ENCODE data around the gene TAPBPL. TPM values are rescaled to one million over a fixed set of nuclear protein-coding genes. Genes with fewer than 3 reads are reported as not detected.

TAPBPL gene, protein sequence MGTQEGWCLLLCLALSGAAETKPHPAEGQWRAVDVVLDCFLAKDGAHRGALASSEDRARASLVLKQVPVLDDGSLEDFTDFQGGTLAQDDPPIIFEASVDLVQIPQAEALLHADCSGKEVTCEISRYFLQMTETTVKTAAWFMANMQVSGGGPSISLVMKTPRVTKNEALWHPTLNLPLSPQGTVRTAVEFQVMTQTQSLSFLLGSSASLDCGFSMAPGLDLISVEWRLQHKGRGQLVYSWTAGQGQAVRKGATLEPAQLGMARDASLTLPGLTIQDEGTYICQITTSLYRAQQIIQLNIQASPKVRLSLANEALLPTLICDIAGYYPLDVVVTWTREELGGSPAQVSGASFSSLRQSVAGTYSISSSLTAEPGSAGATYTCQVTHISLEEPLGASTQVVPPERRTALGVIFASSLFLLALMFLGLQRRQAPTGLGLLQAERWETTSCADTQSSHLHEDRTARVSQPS
- 15.7 TPM for total RNA-seq

GRCh38 chr12:6451348-6452244 is at the start of gene TAPBPL:
Gene TAPBPL, plus strand, starts transcription at chr12:6452042. Its CDS starts 207 bp downstream, at chr12:6452249.

GRCh38 chr12:6444704-6445688 is 6.8 kb upstream of the TAPBPL start, which contains the start of gene CD27:
Gene CD27, plus strand, starts transcription at chr12:6444955. Its CDS starts 141 bp downstream, at chr12:6445096.

DNA sequence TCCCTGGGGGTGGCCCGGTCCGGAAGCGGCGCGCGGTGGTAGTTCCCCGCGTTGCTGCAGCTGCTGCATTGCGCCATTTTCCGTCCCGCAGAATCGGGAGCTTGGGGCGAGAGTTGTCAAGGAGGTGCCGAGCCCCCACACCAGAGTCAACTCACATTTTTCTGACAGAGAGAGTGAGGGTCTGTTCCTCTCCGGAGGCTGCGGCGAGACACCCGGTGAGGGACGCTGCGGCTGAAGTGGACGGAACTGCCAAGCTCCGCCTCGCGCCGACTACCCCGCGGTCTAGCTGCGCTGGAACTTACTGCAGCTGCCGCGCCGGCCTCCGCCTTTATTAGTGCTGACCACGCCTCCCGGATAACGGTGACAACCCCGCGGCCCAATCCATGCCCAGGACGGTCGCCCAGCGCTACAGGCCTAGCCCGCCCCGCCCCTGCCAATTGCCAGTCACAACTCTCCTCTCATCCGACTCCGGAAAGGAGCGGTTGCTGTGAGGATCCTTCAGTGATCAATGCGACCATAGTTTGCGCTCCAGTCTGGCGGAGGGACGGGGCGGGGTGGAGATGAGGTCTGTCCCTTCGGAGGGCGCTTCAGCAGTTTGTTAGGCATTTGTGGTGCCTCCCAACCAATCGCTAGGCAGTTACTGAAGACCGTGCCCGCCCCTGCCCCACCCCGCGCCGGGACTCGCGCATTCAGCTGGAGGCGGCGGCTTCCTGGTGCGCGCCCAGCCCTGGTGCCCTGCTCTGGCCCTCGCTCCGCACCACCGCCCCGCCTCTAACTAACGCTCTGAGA is 18.7 kb downstream of the TAPBPL start, which contains the start of gene VAMP1:
TSS of gene VAMP1 (minus strand) at position 303 of the 789 bp plus-strand sequence. CDS start at position 157, 146 bp downstream.

DNA sequence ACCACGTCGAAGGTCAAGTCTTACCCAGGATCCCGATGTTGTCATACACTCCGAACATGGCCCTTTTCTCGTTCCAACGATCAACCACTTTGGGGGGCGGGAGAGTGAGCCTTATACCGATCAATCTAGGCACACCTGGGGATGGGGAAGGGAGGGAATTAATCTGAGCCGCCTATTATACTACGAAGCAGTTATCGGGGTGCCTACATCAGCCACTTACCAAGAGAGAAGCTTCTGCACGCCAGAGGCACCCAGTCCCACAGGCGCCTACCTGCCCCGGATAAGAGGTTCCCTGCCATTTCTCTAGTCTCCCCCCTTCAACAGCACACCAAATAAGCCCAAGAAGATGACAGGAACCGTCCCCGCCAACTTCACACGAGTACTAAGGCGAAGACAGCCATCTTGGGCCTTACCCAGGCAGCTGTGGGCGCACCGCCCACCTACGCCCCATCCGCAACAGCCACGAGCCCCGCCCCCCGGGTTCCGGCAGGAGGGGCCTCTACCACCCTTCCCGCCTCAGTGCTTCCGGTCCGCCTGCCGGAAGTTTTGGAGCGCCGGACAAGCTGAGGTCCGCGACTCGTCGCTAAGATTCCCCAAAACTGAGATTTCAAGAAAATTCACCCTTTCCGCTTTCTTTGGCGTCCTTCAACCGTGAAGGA is 41.1 kb downstream of the TAPBPL start, which contains the start of gene MRPL51:
TSS of gene MRPL51 (minus strand) at position 425 of the 659 bp plus-strand sequence. CDS start at position 299, 126 bp downstream.

DNA sequence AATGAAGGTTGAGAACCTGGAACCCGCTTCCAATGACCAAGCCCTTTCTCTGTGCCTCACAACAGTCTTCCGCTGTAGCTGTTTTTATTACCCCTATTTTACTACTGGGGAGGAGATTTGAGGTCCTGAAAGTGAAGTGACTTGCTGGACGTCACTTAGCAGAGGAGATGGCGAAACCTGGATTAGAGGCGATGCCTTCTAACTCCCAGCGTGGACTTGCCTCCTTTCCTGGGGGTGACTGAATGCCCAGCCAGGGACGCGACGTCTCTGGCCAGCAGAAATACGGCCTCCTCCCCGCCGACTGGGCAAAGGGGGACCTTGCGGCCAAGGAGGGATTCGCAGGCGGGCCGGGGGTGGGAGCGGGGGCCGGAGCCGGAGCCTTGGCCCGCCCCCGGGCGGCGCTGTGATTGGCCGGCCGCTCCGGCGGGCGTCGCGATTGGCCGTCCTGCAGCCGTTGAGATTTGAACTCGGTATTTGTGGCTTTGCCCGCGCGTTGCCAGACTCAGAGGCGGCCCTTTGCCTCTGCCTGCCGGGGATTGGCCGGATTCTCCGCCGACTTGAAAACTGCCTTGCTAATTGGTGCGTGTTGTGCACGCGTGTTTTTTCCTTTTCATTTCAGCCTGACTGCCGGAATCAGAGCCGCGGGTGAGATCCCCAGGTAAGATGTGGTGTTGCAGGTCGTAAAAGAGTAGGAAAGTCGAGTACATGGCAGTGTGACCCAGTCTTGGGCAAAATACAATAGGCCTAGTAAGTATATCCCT is 41.8 kb downstream of the TAPBPL start, which contains the start of gene NCAPD2:
TSS of gene NCAPD2 (plus strand) at position 606 of the 761 bp plus-strand sequence. CDS start 997 bp downstream, outside the sequence.

Other genes starting within 250 kb of the TAPBPL start
- gene PLEKHG6, start 141.4 kb upstream of the TAPBPL start, total RNA-seq = 2.0 TPM
- 68.6 TPM for gene TNFRSF1A, start 110.0 kb upstream of the TAPBPL start, total RNA-seq
- gene SCNN1A, start 76.5 kb upstream of the TAPBPL start, total RNA-seq = 4.9 TPM
- gene LTBR, start 67.9 kb upstream of the TAPBPL start, total RNA-seq = 21.1 TPM
- not detected for gene CD27, start 7.1 kb upstream of the TAPBPL start, total RNA-seq
- 11.9 TPM for gene VAMP1, start 18.6 kb downstream of the TAPBPL start, total RNA-seq
- gene MRPL51, start 41.2 kb downstream of the TAPBPL start, total RNA-seq = 35.3 TPM
- 43.5 TPM for gene NCAPD2, start 42.1 kb downstream of the TAPBPL start, total RNA-seq
- 2,517 TPM for gene GAPDH, start 82.5 kb downstream of the TAPBPL start, total RNA-seq
- 17.6 TPM for gene IFFO1, start 104.0 kb downstream of the TAPBPL start, total RNA-seq
- gene NOP2, start 116.2 kb downstream of the TAPBPL start, total RNA-seq = 20.6 TPM
- gene CHD4, start 155.3 kb downstream of the TAPBPL start, total RNA-seq = 275 TPM
- gene LPAR5, start 183.9 kb downstream of the TAPBPL start, total RNA-seq = 0.88 TPM
- 0.49 TPM for gene ACRBP, start 195.4 kb downstream of the TAPBPL start, total RNA-seq
- 121 TPM for gene ING4, start 211.1 kb downstream of the TAPBPL start, total RNA-seq
- gene ZNF384, start 237.3 kb downstream of the TAPBPL start, total RNA-seq = 40.8 TPM
- 2.2 TPM for gene PIANP, start 248.8 kb downstream of the TAPBPL start, total RNA-seq

Measured in camera-type eye (tissue), 1 donor.